Neural cell (in vitro differentiated cells): ENCODE results near the gene REPS1. TPM values are rescaled to one million over a fixed set of nuclear protein-coding genes. Genes with fewer than 3 reads are reported as not detected.

Source experiments
- H2AFZ ChIP-seq: fragments of 200-600, 300-800 bp; sonication (generic), shearing (Covaris generic); 2 replicates; pipeline ENCODE4 v1.6.0; 2014; ENCODE audit warnings: low read depth, mild to moderate bottlenecking, antibody characterized with exemption, low read length, moderate library complexity
- H3F3A ChIP-seq: fragments of 200-600 bp; shearing (Covaris generic); 2 replicates; pipeline ENCODE4 v1.6.1; 2016; ENCODE audit warnings: mild to moderate bottlenecking, moderate library complexity, mixed read lengths, antibody characterized with exemption, low read length; ENCODE audit not compliant: insufficient read depth, poor library complexity, severe bottlenecking
- H3K27ac ChIP-seq: fragments of 200-600, 300-800 bp; sonication (generic), shearing (Covaris generic); 2 replicates; pipeline ENCODE4 v1.5.1; 2014; ENCODE audit warnings: mild to moderate bottlenecking, low read length, moderate library complexity
- H3K27me3 ChIP-seq: fragments of 300-800, 200-600 bp; sonication (generic), shearing (Covaris generic); 2 replicates; pipeline ENCODE4 v1.6.0; 2014; ENCODE audit warnings: mild to moderate bottlenecking, low read depth, low read length, moderate library complexity; ENCODE audit not compliant: insufficient read depth
- H3K36me3 ChIP-seq: fragments of 300-800, 200-600 bp; sonication (generic), shearing (Covaris generic); 2 replicates; pipeline ENCODE4 v1.5.1; 2014; ENCODE audit warnings: mild to moderate bottlenecking, antibody characterized with exemption, low read length, moderate library complexity; ENCODE audit not compliant: insufficient read depth
- H3K4me2 ChIP-seq: fragments of 300-800, 200-600 bp; sonication (generic), shearing (Covaris generic); 2 replicates; pipeline ENCODE4 v1.6.0; 2014; ENCODE audit warnings: mild to moderate bottlenecking, low read length
- H3K4me3 ChIP-seq: fragments of 300-800, 200-600 bp; sonication (generic), shearing (Covaris generic); 2 replicates; pipeline ENCODE4 v1.5.1; 2014; ENCODE audit warnings: mild to moderate bottlenecking, low read length, moderate library complexity
- H3K79me2 ChIP-seq: fragments of 200-600 bp; shearing (Covaris generic); replicated peaks from 2 replicates; pipeline ENCODE4 v1.6.0; 2014; ENCODE audit warnings: mild to moderate bottlenecking, low read length, moderate library complexity; ENCODE audit not compliant: insufficient read depth
- H3K9ac ChIP-seq: fragments of 300-800, 200-600 bp; sonication (generic), shearing (Covaris generic); 2 replicates; pipeline ENCODE4 v1.6.1; 2016; ENCODE audit warnings: mild to moderate bottlenecking, low read length, mixed read lengths
- H3K9me2 ChIP-seq: fragments of 200-600 bp; shearing (Covaris generic); 2 replicates; pipeline ENCODE4 v1.6.1; 2016; ENCODE audit warnings: mild to moderate bottlenecking, low read length, mixed read lengths; ENCODE audit not compliant: insufficient read depth
- H3K9me3 ChIP-seq: fragments of 200-600, 300-800 bp; sonication (generic), shearing (Covaris generic); 2 replicates; pipeline ENCODE4 v1.6.1; 2016; ENCODE audit warnings: mild to moderate bottlenecking, mixed run types, low read length, moderate library complexity, mixed read lengths
- H4K20me1 ChIP-seq: fragments of 200-600 bp; shearing (Covaris generic); 2 replicates; pipeline ENCODE4 v1.6.1; 2016; ENCODE audit warnings: mild to moderate bottlenecking, mixed run types; ENCODE audit not compliant: insufficient read depth
- CTCF ChIP-seq: fragments of 450-650 bp; IDR thresholded peaks from 2 replicates; pipeline ENCODE4 v1.5.1; 2014; ENCODE audit warnings: antibody characterized with exemption, mild to moderate bottlenecking, moderate library complexity; ENCODE audit not compliant: poor library complexity, severe bottlenecking
- EP300 ChIP-seq: fragments of 450-650 bp; conservative IDR thresholded peaks from 2 replicates; pipeline ENCODE4 v1.6.1; 2014; ENCODE audit warnings: antibody characterized with exemption, mild to moderate bottlenecking, moderate library complexity; ENCODE audit not compliant: poor library complexity, severe bottlenecking
- EZH2 ChIP-seq: fragments of 200-600, 300-800 bp; shearing (Covaris generic), sonication (generic); IDR thresholded peaks from 2 replicates; pipeline ENCODE4 v1.6.1; 2014; ENCODE audit warnings: antibody characterized with exemption, low read length, borderline replicate concordance, mild to moderate bottlenecking; ENCODE audit not compliant: insufficient read depth, poor library complexity, severe bottlenecking
- MXI1 ChIP-seq: fragments of 450-650 bp; conservative IDR thresholded peaks from 2 replicates; pipeline ENCODE4 v1.6.1; 2014; ENCODE audit warnings: antibody characterized with exemption, mild to moderate bottlenecking; ENCODE audit not compliant: poor library complexity, severe bottlenecking
- POLR2AphosphoS5 ChIP-seq: IDR thresholded peaks from 2 replicates; pipeline ENCODE4 v1.6.1; 2012
- RAD21 ChIP-seq: fragments of 450-650 bp; conservative IDR thresholded peaks from 2 replicates; pipeline ENCODE4 v1.6.1; 2014; ENCODE audit warnings: antibody characterized with exemption, mild to moderate bottlenecking, moderate library complexity
- REST ChIP-seq: IDR thresholded peaks from 2 replicates; pipeline ENCODE4 v1.6.1; 2012; ENCODE audit warnings: borderline replicate concordance
- SMC3 ChIP-seq: fragments of 450-650 bp; conservative IDR thresholded peaks from 2 replicates; pipeline ENCODE4 v1.6.1; 2014; ENCODE audit warnings: antibody characterized with exemption, mild to moderate bottlenecking, moderate library complexity; ENCODE audit not compliant: poor library complexity
- TAF1 ChIP-seq: IDR thresholded peaks from 2 replicates; pipeline ENCODE4 v1.6.1; 2012; ENCODE audit warnings: low read depth
- polyA plus RNA-seq: library from polyadenylated mRNA; depleted of rRNA; stranded (reverse); fragments of >200 nt; gene quantifications from 2 replicates; pipeline ENCODE4 v1.2.3, GENCODE V29; 2014

The REPS1 gene
- polyA plus RNA-seq, 1 donor from 2014 or later: 64.9 TPM

DNA sequence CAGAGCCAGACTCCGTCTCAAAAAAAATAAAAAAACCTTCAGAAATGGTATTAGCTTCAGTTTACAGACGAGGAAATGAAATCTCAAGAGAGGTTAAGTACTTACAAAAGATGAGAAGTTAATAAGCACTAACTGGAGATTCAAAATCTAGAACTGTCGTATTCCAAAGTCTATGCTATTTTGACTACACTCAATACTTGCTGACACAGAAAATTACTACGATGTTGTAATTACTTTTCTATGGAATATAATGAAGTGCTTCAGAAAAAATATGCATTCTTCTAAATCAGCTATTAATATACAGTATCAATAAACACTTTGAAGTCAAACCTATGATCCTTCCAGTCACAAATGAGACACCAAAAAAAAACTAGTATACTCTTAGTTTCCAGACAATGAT, 12.2 kb downstream of the REPS1 start:
- no peak for TF ChIP-seq REST
- no peak for TF ChIP-seq CTCF
- no peak for TF ChIP-seq POLR2AphosphoS5
- TF ChIP-seq MXI1: no peak
- no peak for TF ChIP-seq SMC3
- no peak for TF ChIP-seq EP300
- TF ChIP-seq TAF1: no peak
- TF ChIP-seq EZH2: no peak
- no peak for TF ChIP-seq RAD21
- Histone ChIP-seq H3F3A (no peaks in the 10 kb centered on the region), H3K27ac (no peak overlapping the region), H3K4me2 (no peak overlapping the region), H3K36me3 (no peaks in the 10 kb centered on the region), H2AFZ (no peak overlapping the region), H4K20me1 (no peaks in the 10 kb centered on the region), H3K9me3 (no peaks in the 10 kb centered on the region), H3K9me2 (no peaks in the 10 kb centered on the region), H3K79me2 (peaks cover 75% of the 10 kb centered on the region), H3K27me3 (no peaks in the 10 kb centered on the region), H3K9ac (no peak overlapping the region), H3K4me3 (no peak overlapping the region)

GRCh38 chr6:138973466-138974153, 14.4 kb downstream of the REPS1 start:
- Histone ChIP-seq H3K9ac (no peak overlapping the region), H3K27me3 (no peaks in the 10 kb centered on the region), H4K20me1 (no peaks in the 10 kb centered on the region), H3K4me3 (no peak overlapping the region), H3K36me3 (no peaks in the 10 kb centered on the region), H2AFZ (no peak overlapping the region), H3K27ac (no peak overlapping the region), H3K4me2 (no peak overlapping the region), H3K9me3 (no peaks in the 10 kb centered on the region), H3K79me2 (peaks cover 73% of the 10 kb centered on the region), H3F3A (no peaks in the 10 kb centered on the region), H3K9me2 (no peaks in the 10 kb centered on the region)
- TF ChIP-seq EZH2 (no peak), POLR2AphosphoS5 (no peak), TAF1 (no peak), EP300 (no peak), CTCF (no peak), RAD21 (no peak), SMC3 (no peak), REST (no peak), MXI1 (no peak)
